Daoy (cell line): ENCODE measurements around the gene FALEC. TPM values are rescaled to one million over a fixed set of nuclear protein-coding genes. Genes with fewer than 3 reads are reported as not detected.
"Not testable (repeated sequence)": the region's sequence is repeated elsewhere in the genome, so short reads cannot be mapped to it uniquely, and the experiment has no call there.

ENCODE experiments used
- DNase-seq: peaks from one replicate; pipeline ENCODE4 v3.0.0-alpha.2; 2015; ENCODE audit warnings: low read depth
- total RNA-seq: library from RNA; depleted of rRNA; stranded (reverse); fragments of >200 nt; shearing (Covaris generic); gene quantifications from 2 replicates; pipeline ENCODE4 v1.2.3, GENCODE V29; 2014; rRNA removed

FALEC gene
- total RNA-seq, 1 experiment from 2014 or later = not detected

GRCh38 chr1:150574260-150575071 is 58.9 kb downstream of the FALEC start:
- no peak for DNase-seq

GRCh38 chr1:150575072-150575489 is 59.5 kb downstream of the FALEC start:
- no peak for DNase-seq

GRCh38 chr1:150575518-150576366 is 60.2 kb downstream of the FALEC start:
- DNase-seq = no peak

- no peak for DNase-seq
These were observed 60.8 kb downstream of the FALEC start for GRCh38 chr1:150576367-150576711.

- no peak for DNase-seq
These were observed 61.4 kb downstream of the FALEC start for GRCh38 chr1:150576794-150577556.

GRCh38 chr1:150577557-150578271 is 62.2 kb downstream of the FALEC start:
- no peak for DNase-seq

GRCh38 chr1:150578272-150579109 is 62.9 kb downstream of the FALEC start:
- peak; percentile 89 for DNase-seq

GRCh38 chr1:150579110-150579944 is 63.8 kb downstream of the FALEC start, which contains the start of gene MCL1:
TSS of gene MCL1 (minus strand) at chr1:150579610. CDS start at chr1:150579530, 80 bp downstream.
- DNase-seq = peak; percentile 96

GRCh38 chr1:150579945-150580642 is 64.5 kb downstream of the FALEC start:
- no peak for DNase-seq

GRCh38 chr1:150580966-150581365 is 65.4 kb downstream of the FALEC start:
- not testable (repeated sequence) for DNase-seq

GRCh38 chr1:150581437-150581836 is 65.9 kb downstream of the FALEC start:
- not testable (repeated sequence) for DNase-seq

- DNase-seq = not testable (repeated sequence)
These were observed 66.4 kb downstream of the FALEC start for GRCh38 chr1:150581962-150582361.

- DNase-seq = no peak
These were observed 66.8 kb downstream of the FALEC start for GRCh38 chr1:150582371-150582770.

Other genes with a start within 250 kb of the FALEC start
- 102 and 125 TPM in 2 replicates for gene APH1A, start 246.7 kb upstream of the FALEC start, total RNA-seq
- gene C1orf54, start 243.0 kb upstream of the FALEC start, total RNA-seq = 0.40 and 1.5 TPM in 2 replicates
- gene CIART, start 233.2 kb upstream of the FALEC start, total RNA-seq = not detected in 2 replicates
- 77.0 and 92.7 TPM in 2 replicates for gene MRPS21, start 221.9 kb upstream of the FALEC start, total RNA-seq
- 58.7 and 72.8 TPM in 2 replicates for gene PRPF3, start 194.2 kb upstream of the FALEC start, total RNA-seq
- 8.5 and 9.2 TPM in 2 replicates for gene RPRD2, start 151.6 kb upstream of the FALEC start, total RNA-seq
- 17.8 and 21.8 TPM in 2 replicates for gene TARS2, start 28.3 kb upstream of the FALEC start, total RNA-seq
- gene ECM1, start 7.6 kb upstream of the FALEC start, total RNA-seq = 13.8 and 15.4 TPM in 2 replicates
- gene ADAMTSL4, start 33.7 kb downstream of the FALEC start, total RNA-seq = 0.33 TPM in 1 of 2 replicates, not detected in the other
- 210 and 235 TPM in 2 replicates for gene MCL1, start 63.9 kb downstream of the FALEC start, total RNA-seq
- 146 and 217 TPM in 2 replicates for gene ENSA, start 113.9 kb downstream of the FALEC start, total RNA-seq
- 8.8 and 10.9 TPM in 2 replicates for gene GOLPH3L, start 181.4 kb downstream of the FALEC start, total RNA-seq
- not detected in 2 replicates for gene HORMAD1, start 205.1 kb downstream of the FALEC start, total RNA-seq